ENCODE data around the gene CNTN5. TPM values are rescaled to one million over a fixed set of nuclear protein-coding genes. Genes with fewer than 3 reads are reported as not detected.

The CNTN5 gene
- total RNA-seq, 4 donors from 2014 or later = not detected

DNA sequence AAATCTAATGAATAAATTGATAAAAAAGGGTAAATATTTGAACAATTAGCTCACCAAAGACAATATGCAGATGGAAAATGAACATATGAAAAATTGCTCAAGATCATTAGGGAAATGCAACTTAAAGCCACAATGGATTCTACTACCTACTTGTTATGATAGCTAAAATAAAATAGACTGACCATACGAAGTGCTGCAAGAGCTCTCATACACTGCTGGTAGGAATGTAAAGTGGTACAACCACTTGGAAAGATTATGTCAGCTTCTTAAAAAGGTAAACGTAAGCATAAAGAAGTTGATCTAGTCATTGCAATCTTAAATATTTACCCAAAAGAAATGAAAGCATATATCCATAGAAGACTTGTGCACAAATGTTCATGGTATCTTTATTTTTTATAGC, 1162.2 kb downstream of the CNTN5 start:
- DNase-seq (ENCODE audit: low spot score) (no peak), ATAC-seq (ENCODE audit: low FRiP score) (no peak)
- TF ChIP-seq, protein P1, sequence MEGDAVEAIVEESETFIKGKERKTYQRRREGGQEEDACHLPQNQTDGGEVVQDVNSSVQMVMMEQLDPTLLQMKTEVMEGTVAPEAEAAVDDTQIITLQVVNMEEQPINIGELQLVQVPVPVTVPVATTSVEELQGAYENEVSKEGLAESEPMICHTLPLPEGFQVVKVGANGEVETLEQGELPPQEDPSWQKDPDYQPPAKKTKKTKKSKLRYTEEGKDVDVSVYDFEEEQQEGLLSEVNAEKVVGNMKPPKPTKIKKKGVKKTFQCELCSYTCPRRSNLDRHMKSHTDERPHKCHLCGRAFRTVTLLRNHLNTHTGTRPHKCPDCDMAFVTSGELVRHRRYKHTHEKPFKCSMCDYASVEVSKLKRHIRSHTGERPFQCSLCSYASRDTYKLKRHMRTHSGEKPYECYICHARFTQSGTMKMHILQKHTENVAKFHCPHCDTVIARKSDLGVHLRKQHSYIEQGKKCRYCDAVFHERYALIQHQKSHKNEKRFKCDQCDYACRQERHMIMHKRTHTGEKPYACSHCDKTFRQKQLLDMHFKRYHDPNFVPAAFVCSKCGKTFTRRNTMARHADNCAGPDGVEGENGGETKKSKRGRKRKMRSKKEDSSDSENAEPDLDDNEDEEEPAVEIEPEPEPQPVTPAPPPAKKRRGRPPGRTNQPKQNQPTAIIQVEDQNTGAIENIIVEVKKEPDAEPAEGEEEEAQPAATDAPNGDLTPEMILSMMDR (IDR thresholded peaks at IDR 0.05) = no peak

DNA sequence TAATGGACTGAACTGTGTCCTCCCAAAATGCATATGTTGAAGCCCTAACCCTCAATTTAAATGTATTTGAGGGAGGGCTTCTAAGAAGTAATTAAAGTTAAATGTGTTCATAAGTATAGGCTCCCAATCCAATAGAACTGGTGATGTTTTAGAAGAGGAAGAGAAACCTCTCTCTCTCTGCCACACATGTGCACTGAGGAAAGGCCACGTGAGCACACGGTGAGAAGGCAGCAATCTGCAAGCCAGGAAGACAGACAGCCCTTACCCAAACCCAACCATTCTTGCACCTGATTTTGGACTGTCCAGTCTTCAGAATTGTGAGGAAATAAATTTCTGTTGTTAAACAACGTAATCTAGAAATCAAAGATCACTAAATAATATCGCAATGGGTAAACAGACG, 1164.8 kb downstream of the CNTN5 start:
- DNase-seq (ENCODE audit: low spot score) (no peak), ATAC-seq (ENCODE audit: low FRiP score) (no peak)
- TF ChIP-seq, protein P1 (IDR thresholded peaks at IDR 0.05) = no peak

- DNase-seq (ENCODE audit: low spot score) (no peak), ATAC-seq (ENCODE audit: low FRiP score) (no peak)
- TF ChIP-seq, protein P1 (IDR thresholded peaks at IDR 0.05) = no peak
Measured at GRCh38 chr11:100188137-100188783, 1167.5 kb downstream of the CNTN5 start.

DNA sequence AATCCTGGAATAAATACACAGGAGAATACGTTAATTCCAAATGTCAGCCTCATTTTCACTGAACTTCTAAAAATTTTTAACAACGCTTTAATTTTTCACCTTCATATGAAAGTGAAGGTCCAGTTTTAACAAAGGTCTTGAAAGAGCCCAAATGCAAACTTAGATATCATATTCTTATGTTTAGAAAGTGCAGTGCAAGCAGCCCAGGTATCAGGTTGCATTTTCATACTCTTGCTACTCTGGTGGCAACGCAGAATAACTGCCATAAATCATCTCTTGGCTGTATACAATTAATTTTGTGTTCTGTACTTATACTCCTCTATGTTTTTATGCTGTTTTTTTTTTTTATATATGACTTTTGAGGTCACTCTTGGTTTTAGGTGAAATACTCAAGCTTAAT, 1169.6 kb downstream of the CNTN5 start:
- ATAC-seq (ENCODE audit: low FRiP score) = no peak

GRCh38 chr11:100192181-100192580, 1171.4 kb downstream of the CNTN5 start:
- no peak for DNase-seq (ENCODE audit: low spot score)
- no peak for ATAC-seq (ENCODE audit: low FRiP score)
- TF ChIP-seq, protein P1 (IDR thresholded peaks at IDR 0.05) = no peak

More for the DNA sequence above, 1169.6 kb downstream of the CNTN5 start:
- no peak for DNase-seq (ENCODE audit: low spot score)
- TF ChIP-seq, protein P1 (IDR thresholded peaks at IDR 0.05) = no peak

DNA sequence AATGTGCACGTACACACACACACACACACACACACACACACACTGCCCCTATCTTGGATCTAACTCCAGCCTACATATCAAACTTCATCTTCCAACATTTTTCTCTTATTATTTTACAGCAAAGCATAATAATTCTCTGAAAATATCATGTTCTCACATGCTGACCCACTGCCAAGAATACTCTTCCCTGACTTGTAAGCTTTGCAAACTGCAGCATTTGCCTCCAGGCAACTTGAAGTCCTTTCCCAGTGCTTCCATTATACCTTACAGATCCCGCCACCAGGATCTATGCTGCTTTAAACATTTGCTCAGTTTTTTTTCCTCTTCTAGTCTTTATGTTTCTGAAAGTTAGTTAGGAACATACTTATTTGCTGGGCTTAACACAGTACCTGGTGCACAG, 1183.0 kb downstream of the CNTN5 start:
- ATAC-seq (ENCODE audit: low FRiP score) (no peak), DNase-seq (ENCODE audit: low spot score) (no peak)
- TF ChIP-seq, protein P1 (IDR thresholded peaks at IDR 0.05) = no peak

DNA sequence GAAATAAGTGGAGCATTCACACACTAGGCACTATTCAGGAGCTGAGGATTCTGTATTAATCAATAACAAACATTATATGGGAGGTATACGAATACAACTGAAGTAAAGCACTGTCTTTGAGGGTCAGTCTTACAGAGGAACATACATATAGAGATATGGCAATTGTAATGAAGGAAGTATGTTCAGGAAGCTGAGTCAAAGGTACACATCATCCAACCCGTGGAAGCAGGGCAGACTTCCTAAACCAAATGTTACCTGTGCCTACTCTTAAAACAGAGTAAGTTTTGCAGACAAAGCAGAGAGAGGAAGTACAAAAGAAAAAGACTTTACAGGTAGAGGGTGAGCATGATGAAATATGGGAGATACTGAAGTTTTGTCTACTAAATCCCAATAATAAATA, 1185.2 kb downstream of the CNTN5 start:
- TF ChIP-seq, protein P1 (IDR thresholded peaks at IDR 0.05) = no peak
- no peak for ATAC-seq (ENCODE audit: low FRiP score)
- DNase-seq (ENCODE audit: low spot score) = no peak
